GM21786 (cell line): ENCODE data around the gene PRUNE2.
"Not testable (repeated sequence)": the region's sequence is repeated elsewhere in the genome, so short reads cannot be mapped to it uniquely, and the experiment has no call there.

Experiments used
- ATAC-seq: cut with Tn5 transposase; IDR thresholded peaks from one replicate; pipeline ENCODE4 v1.9.1; 2021; ENCODE audit not compliant: unreplicated experiment

The PRUNE2 gene

GRCh38 chr9:76803083-76803482, 102.8 kb downstream of the PRUNE2 start:
- ATAC-seq, result no peak

- ATAC-seq, result no peak
Observed at GRCh38 chr9:76800901-76801300, 105.0 kb downstream of the PRUNE2 start.

- ATAC-seq, result no peak
Observed at GRCh38 chr9:76799473-76799872, 106.4 kb downstream of the PRUNE2 start.

GRCh38 chr9:76798527-76798926, 107.4 kb downstream of the PRUNE2 start:
- ATAC-seq, result no peak

- no peak for ATAC-seq
Observed at GRCh38 chr9:76796296-76796695, 109.6 kb downstream of the PRUNE2 start.

GRCh38 chr9:76793784-76794431, 112.0 kb downstream of the PRUNE2 start:
- ATAC-seq, result no peak

- no peak for ATAC-seq
Observed at GRCh38 chr9:76789840-76790239, 116.1 kb downstream of the PRUNE2 start.

- no peak for ATAC-seq
Observed at GRCh38 chr9:76787677-76788076, 118.2 kb downstream of the PRUNE2 start.

- no peak for ATAC-seq
Observed at GRCh38 chr9:76785501-76785900, 120.4 kb downstream of the PRUNE2 start.

GRCh38 chr9:76784881-76785280, 121.0 kb downstream of the PRUNE2 start:
- no peak for ATAC-seq

GRCh38 chr9:76772686-76773445, 133.0 kb downstream of the PRUNE2 start:
- ATAC-seq, result no peak

GRCh38 chr9:76766126-76766525, 139.8 kb downstream of the PRUNE2 start:
- no peak for ATAC-seq

GRCh38 chr9:76764138-76764537, 141.8 kb downstream of the PRUNE2 start, which contains the start of gene PCA3:
PCA3 (plus strand) TSS chr9:76764438.
- ATAC-seq, result no peak

- ATAC-seq, result no peak
Observed at GRCh38 chr9:76761448-76761847, 144.5 kb downstream of the PRUNE2 start.

GRCh38 chr9:76759732-76760131, 146.2 kb downstream of the PRUNE2 start:
- no peak for ATAC-seq

- no peak for ATAC-seq
Observed at GRCh38 chr9:76758476-76758875, 147.4 kb downstream of the PRUNE2 start.

- no peak for ATAC-seq
Observed at GRCh38 chr9:76756941-76757673, 148.8 kb downstream of the PRUNE2 start.

GRCh38 chr9:76756268-76756640, 149.7 kb downstream of the PRUNE2 start:
- ATAC-seq, result peak; percentile 22

GRCh38 chr9:76751001-76751400, 154.9 kb downstream of the PRUNE2 start:
- ATAC-seq, result no peak

- no peak for ATAC-seq
Observed at GRCh38 chr9:76744336-76744735, 161.6 kb downstream of the PRUNE2 start.

- ATAC-seq, result no peak
Observed at GRCh38 chr9:76743931-76744330, 162.0 kb downstream of the PRUNE2 start.

- ATAC-seq, result not testable (repeated sequence)
Observed at GRCh38 chr9:76742890-76743289, 163.0 kb downstream of the PRUNE2 start.
